Esophagus muscularis mucosa (tissue), 3 donors: ENCODE data around the gene KDM5A.

Source experiments
- POLR2A ChIP-seq: fragments of 450-650 bp; IDR thresholded peaks from one replicate; pipeline ENCODE4 v1.6.1; 2017; ENCODE audit warnings: antibody characterized with exemption, moderate library complexity, mild to moderate bottlenecking, low read depth
- POLR2AphosphoS5 ChIP-seq, 2 donors: sonication (generic); formaldehyde crosslinking; IDR thresholded peaks; one replicate each; pipeline ENCODE4 v1.6.1; 2017; ENCODE audit warnings: antibody characterized with exemption in 2 of 2
- TF ChIP-seq, protein P1 (sequence below), 3 experiments: fragments of 200-600 bp in 2 of 3; fragments of 450-650 bp in 1 of 3; sonication (generic) in 2 of 3; IDR thresholded peaks; one replicate each; pipeline ENCODE4 v1.5.1; 2017 to 2019; ENCODE audit warnings: antibody characterized with exemption in 3 of 3, mild to moderate bottlenecking in 2 of 3, moderate library complexity in 1 of 3

DNA sequence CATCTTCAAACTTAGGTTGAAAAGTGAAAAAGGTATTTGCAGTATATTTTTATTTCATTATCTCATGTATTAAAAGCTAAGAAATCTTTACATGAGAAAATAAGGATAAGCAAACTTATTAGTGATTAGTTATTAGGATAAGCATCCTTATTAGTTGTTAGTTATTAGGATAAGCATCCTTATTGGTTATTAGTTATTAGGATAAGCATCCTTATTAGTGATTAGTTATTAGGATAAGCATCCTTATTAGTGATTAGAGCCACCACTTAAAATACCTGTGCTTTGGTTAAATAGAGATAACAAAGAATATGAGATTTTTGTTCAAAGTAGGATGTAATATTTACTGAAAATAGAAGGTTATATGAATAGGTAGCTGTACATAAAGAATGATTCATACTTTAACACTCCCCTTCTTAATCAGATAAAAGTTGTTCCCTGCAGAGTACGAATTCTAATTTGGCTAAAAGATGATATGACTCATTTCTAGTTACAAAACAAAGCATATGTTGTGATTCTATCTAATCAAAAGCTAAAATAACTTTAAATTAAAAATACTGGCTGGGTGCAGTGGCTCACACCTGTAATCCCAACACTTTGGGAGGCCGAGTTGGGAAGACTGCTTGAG is 56.4 kb downstream of the KDM5A start:
- no peak for TF ChIP-seq POLR2A
- TF ChIP-seq, protein P1, sequence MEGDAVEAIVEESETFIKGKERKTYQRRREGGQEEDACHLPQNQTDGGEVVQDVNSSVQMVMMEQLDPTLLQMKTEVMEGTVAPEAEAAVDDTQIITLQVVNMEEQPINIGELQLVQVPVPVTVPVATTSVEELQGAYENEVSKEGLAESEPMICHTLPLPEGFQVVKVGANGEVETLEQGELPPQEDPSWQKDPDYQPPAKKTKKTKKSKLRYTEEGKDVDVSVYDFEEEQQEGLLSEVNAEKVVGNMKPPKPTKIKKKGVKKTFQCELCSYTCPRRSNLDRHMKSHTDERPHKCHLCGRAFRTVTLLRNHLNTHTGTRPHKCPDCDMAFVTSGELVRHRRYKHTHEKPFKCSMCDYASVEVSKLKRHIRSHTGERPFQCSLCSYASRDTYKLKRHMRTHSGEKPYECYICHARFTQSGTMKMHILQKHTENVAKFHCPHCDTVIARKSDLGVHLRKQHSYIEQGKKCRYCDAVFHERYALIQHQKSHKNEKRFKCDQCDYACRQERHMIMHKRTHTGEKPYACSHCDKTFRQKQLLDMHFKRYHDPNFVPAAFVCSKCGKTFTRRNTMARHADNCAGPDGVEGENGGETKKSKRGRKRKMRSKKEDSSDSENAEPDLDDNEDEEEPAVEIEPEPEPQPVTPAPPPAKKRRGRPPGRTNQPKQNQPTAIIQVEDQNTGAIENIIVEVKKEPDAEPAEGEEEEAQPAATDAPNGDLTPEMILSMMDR (IDR thresholded peaks at IDR 0.05), result no peak
- no peak for TF ChIP-seq POLR2AphosphoS5 (IDR thresholded peaks at IDR 0.05)
